Endothelial cell of umbilical vein (primary cell): Measurements from ENCODE around the gene SH3PXD2A. TPM values are rescaled to one million over a fixed set of nuclear protein-coding genes. Genes with fewer than 3 reads are reported as not detected.
A peak's percentile ranks its signal among the peaks of the same experiment; 100 is the strongest.

ENCODE experiments used
- BruUV-seq: library from RNA; stranded (reverse); fragments of 400-500 nt; replicated peaks from 2 replicates; lab custom pipeline; 2021; lab: Mats Ljungman, UMichigan
- CTCF ChIA-PET: fragments of 300-600, 350-600 bp; sonication (Branson Sonifier 250); formaldehyde crosslinking; loops from one replicate; lab custom pipeline; 2021; ENCODE audit warnings: antibody characterized with exemption, inconsistent platforms; lab: Charles Lee
- POLR2A ChIA-PET: fragments of 300-600, 350-600 bp; sonication (Branson Sonifier 250); formaldehyde crosslinking; loops from one replicate; lab custom pipeline; 2021; ENCODE audit warnings: antibody characterized with exemption, inconsistent platforms; lab: Charles Lee
- DNase-seq: peaks from one replicate; pipeline ENCODE4 v3.0.0-alpha.2; 2011; ENCODE audit warnings: low read depth, low spot score
- FAIRE-seq: peaks from 2 replicates; lab custom pipeline; 2011; peaks lifted over from hg19 to GRCh38; lab: Jason Lieb, UNC
- H2AFZ ChIP-seq: 2 replicates; pipeline ENCODE4 v1.6.0; 2012; ENCODE audit warnings: low read depth, low read length, control low read depth, inconsistent platforms
- H3K27ac ChIP-seq: 2 replicates; pipeline ENCODE4 v1.5.1; 2011; ENCODE audit warnings: low read depth, mild to moderate bottlenecking, control low read depth, low read length, moderate library complexity; ENCODE audit not compliant: insufficient read depth
- H3K27me3 ChIP-seq, 2 experiments: 2 replicates each; pipeline versions ENCODE4 v1.6.0 to v1.6.1; 2011; ENCODE audit warnings: low read length in 2 of 2, mixed read lengths in 1 of 2; ENCODE audit not compliant: control insufficient read depth in 2 of 2, insufficient read depth in 2 of 2
- H3K36me3 ChIP-seq, 2 experiments: 2 replicates in 1 of 2; 3 replicates in 1 of 2; pipeline ENCODE4 v1.5.1; 2011; ENCODE audit warnings: low read length in 2 of 2, mild to moderate bottlenecking in 1 of 2, moderate library complexity in 1 of 2; ENCODE audit not compliant: control insufficient read depth in 2 of 2, insufficient read depth in 2 of 2; ENCODE audit errors: extremely low read depth in 1 of 2
- H3K4me1 ChIP-seq: 3 replicates; pipeline ENCODE4 v1.5.1; 2011; ENCODE audit warnings: mild to moderate bottlenecking, low read length; ENCODE audit not compliant: control insufficient read depth, insufficient read depth; ENCODE audit errors: extremely low read depth
- H3K4me2 ChIP-seq: 2 replicates; pipeline ENCODE4 v1.6.1; 2011; ENCODE audit warnings: low read length, control low read depth, mixed read lengths; ENCODE audit not compliant: insufficient read depth
- H3K4me3 ChIP-seq, 3 experiments: fragments of 200-600 bp in 1 of 3; sonication (generic), shearing (Covaris generic) in 1 of 3; replicated peaks in 1 of 3; 2 replicates each; pipeline ENCODE4 v1.5.1; 2011 to 2016; ENCODE audit warnings: control low read depth in 3 of 3, low read length in 3 of 3, mild to moderate bottlenecking in 2 of 3, inconsistent platforms in 1 of 3, low read depth in 1 of 3, moderate library complexity in 1 of 3; ENCODE audit not compliant: insufficient read depth in 1 of 3
- H3K79me2 ChIP-seq: 2 replicates; pipeline ENCODE4 v1.6.0; 2012; ENCODE audit warnings: low read length, inconsistent platforms; ENCODE audit not compliant: control insufficient read depth, insufficient read depth
- H3K9ac ChIP-seq: replicated peaks from 2 replicates; pipeline ENCODE3; 2011; ENCODE audit warnings: low read length, control low read depth; ENCODE audit not compliant: insufficient read depth; ENCODE audit errors: extremely low read depth
- H3K9me1 ChIP-seq: replicated peaks from 3 replicates; pipeline ENCODE4 v1.6.0; 2011; ENCODE audit warnings: mild to moderate bottlenecking, low read length; ENCODE audit not compliant: control insufficient read depth, insufficient read depth; ENCODE audit errors: extremely low read depth
- H3K9me3 ChIP-seq: replicated peaks from 2 replicates; pipeline ENCODE4 v1.5.1; 2012; ENCODE audit warnings: low read length, inconsistent platforms; ENCODE audit not compliant: control insufficient read depth, insufficient read depth
- H4K20me1 ChIP-seq: replicated peaks from 2 replicates; pipeline ENCODE3; 2011; ENCODE audit warnings: mild to moderate bottlenecking, low read length; ENCODE audit not compliant: control insufficient read depth, insufficient read depth; ENCODE audit errors: extremely low read depth
- CTCF ChIP-seq, 2 donors: IDR thresholded peaks; 1 replicate in 1 of 2; 2 replicates in 1 of 2; pipeline ENCODE4 v1.5.1; 2011; ENCODE audit warnings: low read length in 2 of 2, mild to moderate bottlenecking in 2 of 2, moderate library complexity in 2 of 2, control low read depth in 1 of 2, inconsistent platforms in 1 of 2, low read depth in 1 of 2; ENCODE audit not compliant: insufficient read depth in 1 of 2; ENCODE audit errors: extremely low read depth in 1 of 2
- EZH2 ChIP-seq: IDR thresholded peaks from 2 replicates; pipeline ENCODE4 v1.6.1; 2012; ENCODE audit warnings: borderline replicate concordance, low read depth, mild to moderate bottlenecking, moderate library complexity, low read length, inconsistent platforms; ENCODE audit not compliant: severe bottlenecking
- FOS ChIP-seq: IDR thresholded peaks from 2 replicates; pipeline ENCODE4 v1.6.1; 2011; ENCODE audit warnings: mild to moderate bottlenecking, low read length, moderate library complexity, borderline replicate concordance; ENCODE audit not compliant: insufficient read depth
- GATA2 ChIP-seq: IDR thresholded peaks from 2 replicates; pipeline ENCODE4 v1.7.0; 2011; ENCODE audit warnings: low read depth, mild to moderate bottlenecking, moderate library complexity, mixed read lengths, low read length; ENCODE audit not compliant: insufficient read length, insufficient read depth
- JUN ChIP-seq: IDR thresholded peaks from 2 replicates; pipeline ENCODE4 v1.6.1; 2011; ENCODE audit warnings: borderline replicate concordance, low read depth; ENCODE audit not compliant: insufficient read length, insufficient read depth
- MAX ChIP-seq: IDR thresholded peaks from 2 replicates; pipeline ENCODE4 v1.6.1; 2011; ENCODE audit not compliant: insufficient read depth, insufficient read length
- MYC ChIP-seq: IDR thresholded peaks from one replicate; pipeline ENCODE4 v1.6.1; 2011; ENCODE audit warnings: mild to moderate bottlenecking, low read depth, low read length
- POLR2A ChIP-seq: IDR thresholded peaks from 2 replicates; pipeline ENCODE4 v1.6.1; 2012; ENCODE audit warnings: low read depth, mild to moderate bottlenecking, control low read depth, low read length
- POLR2AphosphoS5 ChIP-seq: IDR thresholded peaks from 2 replicates; pipeline ENCODE4 v1.6.1; 2012; ENCODE audit warnings: low read depth, mild to moderate bottlenecking, control low read depth, low read length, moderate library complexity; ENCODE audit not compliant: insufficient read depth
- dilution Hi-C: fragments of 300-500 bp; cut with MboI; formaldehyde crosslinking; loops from one replicate; pipeline ENCODE4 v1.15.0; 2019; ENCODE audit warnings: low sequenced_read_pairs; ENCODE audit not compliant: extremely low pct_ligation_motif_present
- intact Hi-C: fragments of 100-400 bp; cut with micrococcal nuclease; formaldehyde crosslinking; loops from one replicate; pipeline ENCODE4 v1.10.0; 2022
- polyA plus RNA-seq, 4 experiments: library from polyadenylated mRNA; depleted of rRNA in 3 of 4; stranded (reverse) in 3 of 4; unstranded in 1 of 4; fragments of >200 nt; gene quantifications; 2 replicates each; pipeline versions ENCODE4 v1.2.1 to v1.2.3, GENCODE V29; 2011 to 2012; ENCODE audit warnings: missing spikeins in 1 of 4
- total RNA-seq: library from RNA; stranded (reverse); gene quantifications from 2 replicates; pipeline ENCODE4 v1.2.3, GENCODE V29; 2021

Gene SH3PXD2A
- total and polyA plus RNA-seq, 2 donors (not counting 3 experiments of a cell fraction or from before 2014, with no cell fraction given) = 1.4 to 5.1 TPM

- dilution Hi-C loops = no loop called here
- H3K9me1 ChIP-seq = no peaks in the 10 kb centered on the region
- no peak overlapping the region for H3K27ac ChIP-seq
- H2AFZ ChIP-seq = no peak overlapping the region
- TF ChIP-seq JUN (no peak), GATA2 (no peak), MAX (no peak)
- DNase-seq (no peak), FAIRE-seq (peak; percentile 64)
- CTCF ChIA-PET = interaction anchor here (1.0 to 1.1 kb wide), 3 partner anchors 8 to 20 kb away, joined by 3 to 7 read pairs (median 6); no protein-coding TSS in a partner anchor
- no peak overlapping the region for H3K9ac ChIP-seq
- H3K79me2 ChIP-seq = no peaks in the 10 kb centered on the region
- H3K4me1 ChIP-seq = no peaks in the 10 kb centered on the region
- H3K4me3 ChIP-seq = no peak overlapping the region
- no peaks in the 10 kb centered on the region for H3K9me3 ChIP-seq
- POLR2A ChIA-PET = no interaction called here
- intact Hi-C loops = no loop called here
- no peak overlapping the region for H3K4me2 ChIP-seq
- no TSS peak for BruUV-seq
- peaks cover 10 to 13% of the 10 kb centered on the region in 2 experiments for H3K27me3 ChIP-seq
- no peaks in the 10 kb centered on the region for H3K36me3 ChIP-seq
- H4K20me1 ChIP-seq = no peaks in the 10 kb centered on the region
Observed at GRCh38 chr10:103572347-103573204, 282.8 kb downstream of the SH3PXD2A start.

GRCh38 chr10:103571656-103571975, 283.8 kb downstream of the SH3PXD2A start:
- H3K4me3 ChIP-seq = no peak overlapping the region
- H3K4me2 ChIP-seq = no peak overlapping the region
- DNase-seq = no peak
- H3K4me1 ChIP-seq = no peaks in the 10 kb centered on the region
- H3K27ac ChIP-seq = no peak overlapping the region
- no peak for FAIRE-seq
- no peak overlapping the region for H2AFZ ChIP-seq
- ChIA-PET CTCF (no interaction called here), POLR2A (no interaction called here)
- no peaks in the 10 kb centered on the region for H3K36me3 ChIP-seq
- dilution Hi-C loops (no loop called here), intact Hi-C loops (no loop called here)
- no peak overlapping the region for H3K9ac ChIP-seq
- peaks cover 10 to 11% of the 10 kb centered on the region in 2 experiments for H3K27me3 ChIP-seq
- no peaks in the 10 kb centered on the region for H4K20me1 ChIP-seq
- H3K79me2 ChIP-seq = no peaks in the 10 kb centered on the region
- H3K9me1 ChIP-seq = no peaks in the 10 kb centered on the region
- no TSS peak for BruUV-seq
- no peaks in the 10 kb centered on the region for H3K9me3 ChIP-seq
- no peak for TF ChIP-seq MYC
- no peak for TF ChIP-seq MAX
- no peak for TF ChIP-seq GATA2
- TF ChIP-seq FOS = no peak
- TF ChIP-seq CTCF (IDR thresholded peaks at IDR 0.05; ENCODE audit: extremely low read depth in 1 of 2, insufficient read depth in 1 of 2, low read depth in 1 of 2, low read length in 2 of 2) = no peak
- TF ChIP-seq JUN = no peak
- TF ChIP-seq EZH2 = no peak
- TF ChIP-seq POLR2AphosphoS5 = no peak
- TF ChIP-seq POLR2A = no peak
